ENCODE data around the gene CLEC6A.
"Not testable (repeated sequence)": the region's sequence is repeated elsewhere in the genome, so short reads cannot be mapped to it uniquely, and the experiment has no call there.

CLEC6A gene

DNA sequence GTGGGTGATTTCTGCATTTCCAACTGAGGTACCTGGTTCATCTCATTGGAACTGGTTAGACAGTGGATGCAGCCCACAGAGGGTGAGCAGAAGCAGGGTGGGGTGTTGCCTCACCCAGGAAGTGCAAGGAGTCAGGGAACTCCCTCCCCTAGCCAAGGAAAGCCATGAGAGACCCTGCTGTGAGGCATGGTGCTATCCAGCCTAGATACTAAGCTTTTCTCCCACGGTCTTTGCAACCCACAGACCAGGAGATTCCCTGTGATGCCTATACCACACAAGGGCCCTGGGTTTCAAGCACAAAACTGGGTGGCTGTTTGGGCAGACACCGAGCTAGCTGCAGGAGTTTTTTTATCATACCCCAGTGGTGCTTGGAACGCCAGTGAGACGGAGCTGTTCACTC is 39.9 kb downstream of the CLEC6A start:
- DNase-seq (ENCODE audit: low read depth in 2 of 2), result not testable (repeated sequence)

DNA sequence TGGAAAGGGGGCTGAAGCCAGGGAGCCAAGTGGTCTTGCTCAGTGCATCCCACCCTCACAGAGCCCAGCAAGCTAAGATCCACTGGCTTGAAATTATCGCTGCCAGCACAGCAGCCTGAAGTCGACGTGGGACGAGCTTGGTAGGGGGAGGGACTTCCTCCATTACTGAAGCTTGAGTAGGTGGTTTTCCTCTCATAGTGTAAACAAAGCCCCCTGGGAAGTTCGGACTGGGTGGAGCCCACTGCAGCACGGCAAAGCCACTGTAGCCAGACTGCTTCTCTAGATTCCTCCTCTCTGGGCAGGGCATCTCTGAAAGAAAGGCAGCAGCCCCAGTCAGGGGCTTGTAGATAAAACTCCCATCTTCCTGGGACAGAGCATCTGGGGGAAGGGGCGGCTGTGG is 40.3 kb downstream of the CLEC6A start:
- not testable (repeated sequence) for DNase-seq (ENCODE audit: low read depth in 2 of 2)

DNA sequence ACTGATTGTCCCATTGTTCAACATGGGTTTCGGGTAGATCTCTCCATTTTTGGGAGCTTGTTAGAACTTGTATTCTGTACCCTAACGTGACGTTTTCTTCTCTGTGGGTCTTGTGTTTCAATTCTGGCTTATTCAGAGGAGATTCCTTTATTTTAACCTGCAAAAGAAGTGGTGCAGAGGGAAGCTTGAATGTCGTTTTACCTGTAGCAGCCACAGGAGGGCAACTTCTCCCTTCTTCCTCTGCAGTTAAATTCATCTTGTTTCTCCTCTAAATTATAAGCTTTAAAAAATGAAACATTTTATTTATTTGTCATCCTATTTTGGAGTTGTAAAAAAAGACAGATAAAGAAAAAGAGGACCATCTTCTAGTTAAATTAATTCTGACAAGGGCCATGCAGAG is 43.9 kb downstream of the CLEC6A start:
- no peak for DNase-seq (ENCODE audit: low read depth in 2 of 2)

DNA sequence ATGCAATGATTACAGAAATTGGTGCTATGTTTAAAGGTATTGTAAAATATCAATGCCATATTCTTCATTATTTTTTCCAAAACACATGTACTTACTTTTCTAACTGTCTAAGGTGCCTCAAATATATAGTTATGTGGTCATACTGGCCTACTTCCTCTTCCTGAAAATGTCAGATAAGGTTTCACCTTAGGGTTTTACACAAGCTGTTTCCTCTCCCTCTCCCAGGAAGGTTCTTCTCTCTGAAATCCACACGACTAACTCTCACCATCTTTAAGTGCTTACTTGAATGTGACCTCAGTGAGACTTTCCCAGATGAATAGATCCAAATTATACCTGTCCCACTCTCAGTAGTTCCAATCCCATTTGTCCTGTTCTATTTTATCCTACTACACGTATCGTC is 46.0 kb downstream of the CLEC6A start:
- no peak for DNase-seq (ENCODE audit: low read depth in 2 of 2)

DNA sequence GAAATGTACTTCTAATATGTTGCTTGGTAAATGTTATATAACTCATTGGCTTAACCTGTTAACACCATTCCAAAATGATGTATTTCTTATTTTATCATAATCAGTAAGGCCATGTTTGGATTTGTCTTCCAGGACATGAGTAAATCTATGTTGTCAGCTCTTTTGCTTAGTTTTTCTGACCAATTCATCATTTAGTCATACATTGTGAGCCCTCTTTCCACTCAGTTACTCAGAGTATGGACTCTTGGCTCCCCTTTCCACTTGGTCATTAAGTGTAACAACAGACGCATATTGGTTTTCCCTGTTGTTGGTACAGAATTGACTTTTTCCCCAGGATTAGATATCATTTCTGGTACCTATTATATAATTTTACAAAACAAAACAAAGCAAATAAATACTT is 48.6 kb downstream of the CLEC6A start:
- DNase-seq (ENCODE audit: low read depth in 2 of 2), result no peak

DNA sequence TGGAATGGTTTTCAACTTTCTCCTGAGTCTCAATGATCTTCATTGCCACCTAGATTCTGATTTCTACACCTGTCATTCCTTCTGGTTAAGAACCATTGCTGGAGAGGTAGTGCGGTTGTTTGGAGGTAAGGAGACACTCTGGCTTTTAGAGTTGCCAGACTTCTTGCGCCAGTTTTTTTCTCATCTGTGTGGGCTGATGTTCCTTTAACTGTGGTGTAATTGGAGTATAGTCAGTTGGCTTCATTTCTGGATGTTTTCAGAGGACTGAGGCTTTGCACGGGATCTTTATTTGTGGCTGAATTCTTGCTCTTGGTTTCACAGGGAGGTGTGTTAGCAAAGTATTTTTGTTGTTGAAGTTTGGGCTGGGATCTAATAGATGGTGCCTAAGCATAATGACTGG is 51.8 kb downstream of the CLEC6A start:
- DNase-seq (ENCODE audit: low read depth in 2 of 2), result no peak

DNA sequence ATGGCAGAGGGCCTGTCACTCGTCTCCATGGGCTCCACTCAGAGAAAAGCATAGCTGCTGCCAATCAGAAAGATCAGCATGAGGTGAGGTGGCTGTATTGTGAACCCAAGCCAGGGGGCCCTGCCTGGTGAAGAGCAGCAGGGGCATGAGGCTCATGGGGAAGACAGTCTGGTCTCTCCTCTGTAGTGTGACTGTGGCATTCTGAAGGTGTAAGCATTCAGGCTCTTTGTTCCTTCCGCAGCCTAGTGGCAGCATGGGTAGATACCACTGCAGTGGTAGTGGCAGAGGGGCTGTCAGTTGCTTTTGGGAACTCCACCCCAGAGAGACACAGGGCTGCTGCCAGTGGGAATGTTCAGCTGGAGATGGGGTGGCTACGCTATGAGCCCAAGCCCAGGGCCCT is 52.5 kb downstream of the CLEC6A start:
- DNase-seq (ENCODE audit: low read depth in 2 of 2), result no peak

DNA sequence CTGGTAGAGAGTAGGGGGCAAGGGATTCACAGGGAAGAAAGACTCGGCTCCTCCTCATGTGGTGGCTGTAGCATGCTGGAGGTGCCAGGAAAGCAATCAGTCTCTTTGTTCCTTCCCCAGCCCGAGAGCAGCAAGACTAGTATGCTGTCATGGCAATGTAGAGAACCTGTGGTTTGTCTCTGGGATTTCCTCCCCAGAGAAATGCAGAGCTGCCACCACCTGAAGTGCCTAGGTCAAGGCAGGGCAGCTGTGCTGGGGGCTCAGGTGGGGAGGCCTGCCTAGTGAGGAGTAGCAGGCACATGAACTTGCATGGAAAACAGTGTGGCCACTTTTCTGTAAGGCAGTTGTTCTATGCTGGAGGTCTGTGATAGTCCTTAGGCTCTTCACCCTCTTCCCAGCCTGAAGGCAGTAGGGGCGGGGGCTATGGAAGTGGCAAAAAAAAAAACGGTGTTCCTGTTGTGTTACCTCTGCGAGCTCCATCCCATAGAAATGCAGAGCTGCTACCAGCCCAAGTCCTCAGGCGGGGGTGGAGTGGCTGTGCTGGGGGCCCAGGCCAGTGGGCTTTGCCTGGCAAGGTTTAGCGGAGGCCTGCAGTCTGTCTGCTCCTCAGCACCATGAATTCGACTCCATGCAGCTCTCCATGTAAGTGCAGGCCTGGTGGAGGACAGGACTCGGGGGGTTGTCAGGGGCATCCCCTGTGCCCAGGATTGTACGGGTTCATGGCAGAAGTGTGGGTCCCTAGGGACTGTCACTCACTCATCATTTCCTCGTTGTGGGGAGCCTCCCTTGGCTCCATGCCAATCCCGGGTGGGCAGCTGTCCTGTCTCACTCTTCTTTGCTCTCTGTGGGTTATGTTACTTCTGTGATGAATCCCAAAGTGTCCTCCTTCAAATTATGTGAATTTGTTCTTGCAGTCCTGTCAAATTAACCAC is 53.4 kb downstream of the CLEC6A start:
- no peak for DNase-seq (ENCODE audit: low read depth in 2 of 2)

DNA sequence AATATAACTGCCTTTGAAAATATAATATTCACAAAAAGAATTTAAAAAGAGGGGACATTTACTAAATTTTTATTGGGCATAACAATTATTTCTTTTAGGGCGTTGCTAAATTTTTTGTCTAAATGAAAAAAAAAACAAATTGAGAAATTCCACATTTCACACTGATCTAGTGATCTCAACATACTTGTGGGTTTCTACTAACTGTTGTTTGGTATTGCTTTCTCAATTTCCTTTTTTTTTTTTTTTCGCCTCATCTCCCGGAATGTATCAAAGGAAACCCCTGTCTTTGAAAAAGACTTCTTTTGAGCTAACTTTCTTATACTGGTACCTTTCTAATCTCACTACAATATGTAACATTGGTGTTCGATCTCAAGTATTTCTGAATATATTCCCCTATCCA is 57.5 kb downstream of the CLEC6A start, which contains the start of gene CLEC4D:
Gene CLEC4D, plus strand, starts transcription at position 248 of the 400 bp plus-strand sequence. CDS start 230 bp downstream, outside the sequence.
- DNase-seq (ENCODE audit: low read depth in 2 of 2), result no peak

DNA sequence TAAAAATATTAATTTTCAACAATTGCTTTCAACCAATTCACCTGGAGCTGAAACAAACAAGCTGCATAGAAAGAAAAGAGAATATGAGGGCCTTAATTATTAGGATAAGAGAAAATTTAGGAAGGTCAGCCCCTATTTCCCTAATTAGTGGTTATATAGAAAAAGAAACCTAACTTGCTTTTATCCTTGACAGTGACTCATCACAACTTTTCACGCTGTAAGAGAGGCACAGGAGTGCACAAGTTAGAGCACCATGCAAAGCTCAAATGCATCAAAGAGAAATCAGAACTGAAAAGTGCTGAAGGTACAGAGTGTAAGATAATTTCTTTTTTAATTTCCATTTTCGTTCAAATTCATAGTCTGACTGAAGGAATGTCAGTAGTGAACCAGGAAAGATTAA is 62.2 kb downstream of the CLEC6A start:
- no peak for DNase-seq (ENCODE audit: low read depth in 2 of 2)

DNA sequence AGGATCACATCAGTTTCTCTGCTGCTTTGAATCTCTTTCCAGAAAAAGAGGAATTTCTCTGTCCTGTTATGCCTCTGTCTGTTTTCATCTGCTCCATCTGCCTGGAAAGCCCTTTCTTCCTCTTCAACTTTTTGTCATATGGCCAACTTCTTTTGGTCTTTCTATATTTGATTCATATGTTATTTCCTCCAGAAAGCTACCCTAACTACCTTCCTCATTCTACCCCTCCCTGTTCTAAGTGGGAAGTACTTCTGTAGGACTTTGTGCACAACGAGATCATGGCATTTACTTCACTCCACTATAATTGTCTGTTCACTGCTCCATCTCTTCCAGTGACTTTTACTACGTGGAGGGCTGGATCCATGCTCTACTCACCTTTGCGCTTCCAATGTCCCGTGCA is 63.4 kb downstream of the CLEC6A start:
- no peak for DNase-seq (ENCODE audit: low read depth in 2 of 2)

DNA sequence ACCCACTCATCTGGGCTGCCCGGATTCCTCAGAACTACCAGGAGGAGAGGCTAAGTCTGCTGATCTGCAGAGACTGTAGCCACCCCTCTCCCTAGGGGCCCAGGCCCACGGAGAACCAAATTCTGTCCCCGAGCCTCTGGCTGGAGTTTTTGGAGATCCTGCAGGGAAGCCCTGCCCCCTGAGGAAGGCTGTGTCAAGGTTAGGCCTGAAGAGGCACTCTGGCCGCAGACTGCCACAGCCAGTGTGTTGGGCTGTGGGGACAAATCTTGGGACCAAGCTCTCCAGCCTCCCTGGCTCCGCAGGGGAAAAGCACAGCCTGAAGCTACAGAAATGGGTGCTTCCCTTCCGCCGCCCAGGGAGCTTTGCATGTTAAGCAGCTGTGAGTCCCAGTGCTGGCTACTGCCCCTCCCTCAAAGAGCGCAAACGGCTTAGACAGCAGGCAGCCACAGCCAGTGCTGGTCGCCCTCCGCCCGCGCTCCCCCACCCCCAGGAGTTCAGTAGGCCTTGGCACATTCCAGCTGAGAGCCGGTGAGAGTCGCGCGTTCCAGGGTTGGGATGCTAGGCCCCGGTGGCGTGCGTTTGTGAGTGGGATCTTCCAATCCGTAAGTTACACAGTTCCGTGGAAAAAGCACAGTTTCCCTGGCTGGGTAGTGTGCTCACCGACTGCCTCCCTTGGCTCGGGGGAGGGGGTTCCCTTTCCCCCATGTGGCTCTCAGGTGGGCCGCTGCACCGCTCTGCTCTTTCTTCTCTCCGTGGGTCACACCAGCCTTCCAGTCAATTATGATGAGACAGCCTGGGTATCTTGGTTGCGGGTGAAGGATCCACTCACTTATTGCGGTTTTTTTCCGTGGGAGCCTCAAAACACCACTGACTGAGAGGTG is 71.7 kb downstream of the CLEC6A start:
- no peak for DNase-seq (ENCODE audit: low read depth in 2 of 2)
